T1000 (cell line): ENCODE measurements around the gene MON1A.

Source experiments
- DNase-seq: peaks from one replicate; lab custom pipeline; 2025; ENCODE audit warnings: mixed read lengths; lab: John Stamatoyannopoulos, UW

Gene MON1A

GRCh38 chr3:49889296-49889695 is 40.3 kb downstream of the MON1A start:
- DNase-seq = no peak

- DNase-seq = no peak
Observed at GRCh38 chr3:49886922-49887265, 42.7 kb downstream of the MON1A start.

DNA sequence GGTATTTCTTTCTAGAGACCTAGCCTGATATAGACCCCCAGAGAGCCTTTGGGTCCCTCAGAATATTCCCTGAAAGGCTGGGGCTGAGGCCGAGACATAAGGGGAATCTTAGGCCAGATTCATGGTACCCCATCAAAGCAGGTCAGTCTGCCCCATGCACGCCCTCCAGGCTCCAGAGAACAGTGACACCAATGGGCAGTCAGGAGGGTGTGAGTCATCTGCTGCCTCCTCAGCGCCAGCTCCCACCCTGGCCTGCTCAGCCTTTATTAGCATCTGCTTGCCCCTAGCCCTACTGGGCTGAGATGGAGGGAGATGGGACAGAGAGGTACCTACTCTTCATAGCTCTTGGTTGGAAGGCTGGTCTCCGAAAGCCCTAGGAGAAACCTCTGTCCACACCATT is 45.6 kb downstream of the MON1A start:
- no peak for DNase-seq

DNA sequence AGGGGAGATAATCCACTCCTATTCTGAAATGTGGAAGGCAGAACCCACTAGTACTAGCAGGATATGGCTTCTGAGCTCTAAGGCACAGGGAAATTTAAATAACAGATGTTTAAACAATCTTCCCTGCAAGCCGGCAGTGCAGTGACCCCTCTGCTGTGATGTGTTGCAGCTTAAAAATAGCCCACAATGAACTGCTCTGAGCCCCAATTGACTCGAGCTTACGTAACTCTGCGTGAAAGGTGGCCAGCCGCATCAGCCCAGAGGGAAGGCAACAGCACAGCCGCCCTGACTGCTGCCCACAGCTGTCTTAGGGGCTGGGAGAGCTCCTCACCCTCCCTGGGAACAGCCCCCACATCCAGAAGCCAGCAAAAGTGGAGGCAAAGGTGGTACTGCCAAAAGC is 47.4 kb downstream of the MON1A start:
- DNase-seq = no peak

DNA sequence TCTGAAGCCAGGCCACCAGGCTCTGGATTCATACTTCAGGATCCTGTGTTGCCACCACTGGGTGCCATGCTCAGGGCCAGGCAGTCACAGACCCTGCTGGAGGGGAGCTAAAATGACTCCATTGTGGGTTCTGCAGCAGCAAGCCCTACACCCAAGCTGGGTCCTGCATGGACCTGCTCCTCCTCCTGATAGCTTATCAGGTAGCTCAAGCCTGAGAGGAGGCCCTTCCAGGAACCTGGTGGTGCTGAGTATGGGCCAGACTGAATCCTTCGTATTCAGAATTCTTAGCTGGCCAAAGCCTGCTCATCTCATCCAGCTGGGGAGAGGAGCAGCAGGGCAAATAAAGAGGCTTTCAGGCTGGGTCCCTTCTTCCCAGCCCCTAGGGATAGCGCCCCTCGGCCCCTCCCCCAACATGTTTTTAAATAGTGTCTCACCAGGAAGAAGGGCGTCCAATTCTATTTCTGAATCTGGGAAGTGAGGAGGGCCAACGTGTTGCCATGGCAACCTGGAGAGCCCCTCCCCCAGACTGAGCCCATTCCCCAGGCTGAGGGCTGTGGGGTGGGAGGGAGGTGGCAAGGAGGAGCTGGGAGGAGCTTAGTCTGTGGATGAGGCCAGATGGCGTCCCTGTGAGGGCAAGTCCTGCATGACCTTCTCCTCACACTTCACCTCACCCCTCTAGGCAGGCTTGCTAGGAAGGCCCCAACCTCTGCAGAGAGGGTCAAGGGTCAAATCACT is 48.9 kb downstream of the MON1A start:
- DNase-seq = no peak

DNA sequence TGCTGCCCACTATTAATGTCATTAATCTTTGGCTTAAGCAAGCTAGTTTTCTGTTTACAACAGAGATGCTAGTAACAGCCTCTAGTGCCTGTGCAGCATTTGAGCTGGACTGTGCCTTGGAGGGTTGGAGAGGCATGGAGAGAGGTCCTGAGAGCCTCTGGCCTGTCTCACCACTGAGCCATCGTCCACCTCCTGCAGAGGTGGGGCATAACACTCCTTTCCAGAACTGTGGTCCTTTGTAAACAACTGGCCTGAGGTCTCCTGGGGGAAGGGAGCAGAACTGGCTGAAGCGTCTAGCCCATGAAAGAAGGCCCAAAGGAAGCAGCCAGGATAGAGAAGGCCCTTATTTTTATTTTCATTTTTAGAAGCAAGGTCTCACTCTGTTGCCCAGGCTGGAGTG is 49.9 kb downstream of the MON1A start:
- no peak for DNase-seq

DNA sequence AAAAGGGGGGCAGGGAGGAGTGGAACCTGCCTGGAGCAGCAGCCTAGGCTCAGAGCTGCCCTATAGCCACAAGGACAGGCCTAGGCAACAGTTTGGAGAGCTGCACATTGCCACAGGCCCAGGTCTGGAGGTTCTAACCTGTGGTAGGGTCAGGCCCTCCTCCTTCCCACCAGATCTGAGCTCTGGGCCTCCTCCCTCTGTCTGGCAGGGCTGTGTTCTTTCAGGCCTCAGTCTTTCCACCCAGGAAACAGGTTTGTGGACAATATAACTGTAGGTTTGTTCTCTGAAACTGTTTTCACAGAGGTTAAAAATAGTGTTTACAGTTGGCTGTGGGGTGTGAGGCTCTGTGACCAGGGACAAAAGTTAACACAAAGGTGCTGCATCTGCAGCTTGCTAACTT is 50.9 kb downstream of the MON1A start:
- no peak for DNase-seq

DNA sequence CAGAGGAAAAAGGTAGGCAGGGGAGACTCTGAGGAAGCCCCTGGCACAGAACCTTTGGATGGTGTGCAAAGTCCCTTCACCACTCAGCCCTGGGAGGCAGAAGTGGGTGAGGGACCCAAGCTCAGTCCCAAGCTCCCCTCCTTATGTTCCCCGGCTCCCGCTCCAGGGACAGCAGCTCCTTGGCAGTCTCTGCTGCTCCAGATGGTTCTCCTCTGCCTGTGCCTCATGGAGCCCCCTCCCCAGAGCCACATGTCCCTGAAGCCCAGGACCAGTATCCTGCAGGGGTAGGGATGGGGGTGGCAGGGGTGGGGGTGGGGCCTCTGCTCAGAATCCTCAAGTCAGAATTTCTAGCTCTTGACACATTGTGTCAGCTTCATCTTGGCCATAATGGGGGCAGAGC is 51.9 kb downstream of the MON1A start:
- no peak for DNase-seq

DNA sequence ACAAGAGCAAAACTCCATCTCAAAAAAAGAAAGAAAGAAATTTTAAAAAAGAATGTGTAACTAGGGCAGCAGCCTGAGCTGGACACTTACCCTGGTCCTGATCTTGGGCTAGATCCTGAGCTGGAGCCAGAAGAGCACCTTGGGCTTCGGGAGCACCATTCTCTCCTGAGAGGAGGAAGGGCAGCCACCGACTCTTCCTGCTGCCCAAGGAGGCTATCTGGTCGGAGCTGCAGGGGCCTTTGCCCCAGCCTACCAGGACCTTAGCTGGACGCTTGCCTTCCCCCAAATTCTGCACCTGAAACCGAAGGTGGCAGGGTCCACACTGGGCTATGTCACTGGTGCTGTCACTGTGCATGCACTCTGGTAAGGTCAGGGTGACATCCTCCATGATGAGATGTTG is 53.0 kb downstream of the MON1A start:
- DNase-seq = no peak

DNA sequence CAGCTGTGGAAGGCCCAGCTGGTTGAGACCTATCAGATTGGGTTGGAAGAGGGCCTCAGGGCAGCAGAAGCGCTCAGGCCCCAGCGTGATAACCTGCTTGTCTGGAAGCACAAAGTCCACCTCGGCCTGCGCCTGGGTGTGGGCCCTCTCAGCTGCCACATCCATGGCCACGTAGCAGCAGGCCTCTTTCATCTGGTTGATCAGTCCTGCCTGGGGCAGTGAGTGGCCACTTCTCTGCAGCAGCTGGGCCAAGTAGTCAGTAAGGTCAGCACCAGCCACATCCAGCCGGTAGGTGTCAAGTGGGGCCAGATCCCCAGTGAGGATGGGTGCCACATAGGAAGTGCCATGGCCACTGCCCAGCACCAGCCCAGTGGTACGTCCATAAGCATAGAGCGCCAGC is 56.0 kb downstream of the MON1A start:
- no peak for DNase-seq

DNA sequence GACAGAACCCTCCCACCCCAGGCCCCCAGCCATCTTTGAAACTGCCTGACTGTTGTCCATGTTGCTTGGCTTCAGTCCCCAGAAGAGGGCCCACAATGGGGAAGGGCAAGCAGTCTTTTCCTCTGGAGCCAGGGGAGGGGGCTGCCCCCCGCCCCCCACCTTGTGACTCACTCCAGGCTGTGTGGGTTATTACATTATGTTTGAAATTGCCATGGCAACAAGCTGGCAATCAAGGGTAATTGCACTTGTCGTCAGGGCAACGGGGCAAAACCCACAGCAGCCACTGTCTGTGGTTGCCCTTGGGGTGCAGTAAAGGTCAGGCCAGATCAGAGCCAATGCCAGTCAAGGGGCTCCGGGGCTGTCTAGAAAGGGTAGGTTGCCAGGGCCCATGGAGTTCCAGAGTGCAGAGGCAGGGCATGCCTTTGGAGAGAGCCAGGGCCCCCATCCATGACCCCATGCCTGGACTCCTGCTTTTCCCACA is 56.8 kb downstream of the MON1A start:
- no peak for DNase-seq

DNA sequence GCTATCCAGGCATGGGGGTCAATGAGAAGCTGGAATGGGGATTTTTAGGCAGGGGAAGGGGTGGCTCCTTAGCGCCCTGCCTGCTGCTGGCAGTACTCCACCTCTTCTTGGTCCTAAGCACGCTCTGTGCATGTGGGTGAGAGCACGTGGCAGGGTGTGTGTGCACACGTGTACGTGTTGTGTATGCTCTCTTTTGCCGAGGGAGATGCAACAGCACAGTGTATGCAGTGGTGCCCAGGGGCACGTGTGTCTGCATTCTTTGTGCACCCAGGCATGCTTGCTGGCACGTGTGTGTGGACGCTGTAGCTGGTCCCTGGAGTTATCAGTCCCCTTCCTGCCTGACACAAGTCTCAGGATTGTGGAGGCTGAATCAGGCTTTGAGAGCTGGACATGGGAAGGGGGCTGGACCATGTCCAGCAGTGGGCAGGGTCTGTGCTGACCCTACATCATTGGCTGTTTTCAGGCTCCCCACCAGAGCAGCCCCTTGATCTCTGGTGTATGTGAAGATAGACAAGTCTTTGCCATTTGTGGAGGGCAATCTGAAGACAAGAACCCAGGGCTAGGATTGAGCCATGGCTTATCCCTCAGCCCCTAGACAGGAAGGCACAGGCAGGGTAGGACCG is 58.0 kb downstream of the MON1A start:
- no peak for DNase-seq

GRCh38 chr3:49869525-49870126 is 60.0 kb downstream of the MON1A start, which contains the start of gene CAMKV:
Gene CAMKV, minus strand, starts transcription at chr3:49869906. Its CDS starts 7,518 bp downstream, at chr3:49862388.
- DNase-seq = no peak

DNA sequence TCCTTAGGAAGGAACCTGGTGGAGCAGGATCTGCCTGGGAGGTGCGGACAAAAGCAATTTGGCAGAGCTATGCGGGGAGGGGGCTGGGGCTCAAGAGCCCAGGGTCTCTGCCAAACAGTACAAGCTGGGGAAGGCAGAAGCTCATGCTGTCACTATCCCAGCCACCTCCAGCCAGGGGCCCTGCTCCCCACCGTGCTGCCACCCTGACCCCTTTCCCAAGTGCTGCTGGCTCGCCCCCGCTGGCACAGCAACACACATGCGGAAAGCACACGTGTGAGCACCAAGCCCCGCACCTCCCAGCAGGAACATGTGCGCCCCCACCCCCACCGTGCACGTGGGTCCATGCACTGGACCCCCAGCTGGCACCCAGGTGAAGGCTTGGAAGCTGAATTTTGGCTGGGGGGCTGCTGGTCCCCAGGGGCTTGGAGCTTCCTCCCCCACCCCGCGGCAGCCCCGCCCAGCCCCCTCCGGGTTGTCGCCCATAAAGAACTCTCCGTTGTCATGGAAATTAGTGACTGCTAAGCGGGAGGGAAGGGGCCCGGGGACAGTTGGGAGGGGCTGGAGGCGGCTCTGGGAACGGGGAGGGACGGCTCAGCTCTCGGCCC is 60.6 kb downstream of the MON1A start:
- DNase-seq = no peak

DNA sequence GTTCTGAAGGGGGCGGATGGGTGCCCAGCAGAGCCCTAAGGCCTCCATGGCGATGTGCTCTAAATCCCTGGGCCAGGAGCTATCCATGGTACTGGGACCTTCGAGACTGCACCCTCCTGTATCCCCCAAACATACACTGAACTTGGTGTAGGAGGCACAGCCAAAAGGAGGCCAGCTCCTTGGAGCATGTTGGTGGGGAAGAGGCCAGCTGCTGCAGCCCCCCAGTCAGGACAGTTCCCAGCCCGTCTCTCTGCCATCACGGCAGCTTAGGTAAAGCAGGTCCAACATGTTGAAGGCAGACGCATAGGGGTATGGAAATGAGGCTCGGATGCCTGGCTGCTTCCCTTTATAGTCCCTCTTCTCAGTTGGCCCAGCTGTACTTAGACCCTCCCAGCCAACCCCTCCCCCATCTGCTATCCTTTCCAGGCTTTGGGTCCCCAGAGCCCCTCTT is 61.7 kb downstream of the MON1A start:
- no peak for DNase-seq

- DNase-seq = no peak
Observed at GRCh38 chr3:49867400-49867799, 62.2 kb downstream of the MON1A start.

DNA sequence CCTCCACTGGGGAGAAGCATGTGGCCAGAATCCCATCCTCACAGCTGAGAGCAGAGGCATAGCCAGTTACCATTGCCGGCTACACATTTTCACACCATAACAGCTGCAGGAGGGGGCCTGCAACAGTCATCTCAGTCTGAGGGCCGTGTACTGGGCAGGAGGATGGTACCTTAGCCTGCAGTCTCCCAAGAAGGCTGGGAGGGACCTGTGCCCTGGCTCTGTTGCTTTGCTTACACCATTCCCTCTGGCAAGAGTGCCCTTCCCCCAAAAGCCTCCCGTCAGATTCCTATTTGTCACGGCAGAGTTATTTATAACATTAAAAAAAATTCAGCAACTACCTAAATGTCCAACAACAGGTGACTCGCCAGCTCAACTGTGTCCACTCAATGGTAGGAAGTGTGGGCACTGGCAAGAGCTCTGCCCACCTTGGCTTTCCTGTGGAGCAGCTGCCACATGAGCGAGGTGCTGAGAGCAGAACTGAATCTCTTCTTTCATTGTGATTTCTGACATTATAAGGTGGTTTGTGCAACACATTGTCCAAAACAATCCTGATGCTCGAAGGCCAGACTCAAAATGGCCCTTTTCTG is 64.3 kb downstream of the MON1A start:
- no peak for DNase-seq

- DNase-seq = no peak
Observed at GRCh38 chr3:49864505-49864904, 65.1 kb downstream of the MON1A start.

- no peak for DNase-seq
Observed at GRCh38 chr3:49859576-49860305, 69.9 kb downstream of the MON1A start.
